Kidney tubule cell (primary cell): ENCODE data around the gene RFPL2.
"Not testable (repeated sequence)": the region's sequence is repeated elsewhere in the genome, so short reads cannot be mapped to it uniquely, and the experiment has no call there.

Experiments
- DNase-seq: peaks from one replicate; pipeline ENCODE4 v3.0.0-alpha.2; 2018; ENCODE audit warnings: low spot score

The RFPL2 gene

DNA sequence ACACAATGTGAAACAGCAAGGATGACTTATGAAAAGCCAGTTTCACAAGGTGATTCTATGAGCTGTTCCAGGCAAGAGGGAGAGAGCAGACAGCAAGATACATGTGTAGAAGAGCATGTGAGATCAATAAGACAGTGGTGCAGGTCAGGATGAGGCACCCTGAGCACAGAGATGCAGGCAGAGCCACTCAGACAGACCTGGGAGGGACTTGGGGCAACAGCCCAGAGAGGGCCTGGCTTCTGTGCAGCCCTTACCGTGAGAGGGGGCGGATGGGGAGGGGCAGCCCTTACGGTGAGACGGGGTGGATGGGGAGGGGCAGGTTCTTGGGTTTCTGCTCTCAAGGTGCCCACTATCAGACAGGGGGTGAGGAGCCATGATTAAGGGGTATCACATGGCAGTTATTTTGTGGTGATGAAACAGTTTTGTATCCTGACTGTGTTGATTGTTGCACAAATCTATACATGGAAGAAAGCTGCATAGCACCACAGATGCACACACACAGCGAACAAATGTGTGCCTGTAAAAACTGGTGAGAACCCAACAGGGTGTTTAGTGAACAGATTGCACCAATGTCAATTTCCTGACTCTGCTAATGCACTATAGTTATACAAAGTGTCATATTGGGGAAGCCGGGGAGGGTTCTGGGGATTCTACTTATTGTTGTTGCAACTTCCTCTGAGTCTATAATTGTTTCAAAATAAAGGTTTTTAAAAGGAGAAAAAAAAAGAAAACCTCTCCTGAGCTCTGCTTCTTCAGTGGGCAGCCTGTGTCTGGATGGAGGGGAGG lies 40.6 kb downstream of the RFPL2 start:
- no peak for DNase-seq

DNA sequence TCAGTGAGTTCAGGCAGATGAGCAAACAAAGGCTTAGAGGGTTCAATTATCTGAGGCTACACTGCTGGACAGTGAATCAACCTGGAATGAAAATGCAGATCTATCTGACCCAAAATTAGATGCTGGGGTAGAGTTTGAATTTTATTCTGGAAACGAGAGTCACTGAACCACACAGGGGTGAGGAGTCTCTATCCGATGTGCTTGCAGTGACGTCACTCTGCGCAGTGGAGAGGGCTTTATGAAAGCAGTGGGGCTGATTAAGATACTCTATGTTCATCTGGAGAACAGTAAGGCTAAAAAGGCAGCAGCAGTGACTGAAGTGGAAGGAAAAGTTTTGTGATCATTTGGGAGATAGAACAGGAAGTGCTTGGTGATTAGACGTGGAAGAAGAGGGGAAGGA lies 44.5 kb downstream of the RFPL2 start:
- not testable (repeated sequence) for DNase-seq

GRCh38 chr22:32158712-32159533 lies 46.0 kb downstream of the RFPL2 start, which contains the start of gene C22orf42:
C22orf42 (minus strand) TSS chr22:32159303; CDS start chr22:32159215, 88 bp downstream.
- no peak for DNase-seq

GRCh38 chr22:32157632-32158031 lies 47.2 kb downstream of the RFPL2 start:
- DNase-seq: not testable (repeated sequence)

- DNase-seq: not testable (repeated sequence)
These were observed 50.1 kb downstream of the RFPL2 start for GRCh38 chr22:32154727-32155126.

- not testable (repeated sequence) for DNase-seq
These were observed 53.2 kb downstream of the RFPL2 start for GRCh38 chr22:32151641-32152040.

DNA sequence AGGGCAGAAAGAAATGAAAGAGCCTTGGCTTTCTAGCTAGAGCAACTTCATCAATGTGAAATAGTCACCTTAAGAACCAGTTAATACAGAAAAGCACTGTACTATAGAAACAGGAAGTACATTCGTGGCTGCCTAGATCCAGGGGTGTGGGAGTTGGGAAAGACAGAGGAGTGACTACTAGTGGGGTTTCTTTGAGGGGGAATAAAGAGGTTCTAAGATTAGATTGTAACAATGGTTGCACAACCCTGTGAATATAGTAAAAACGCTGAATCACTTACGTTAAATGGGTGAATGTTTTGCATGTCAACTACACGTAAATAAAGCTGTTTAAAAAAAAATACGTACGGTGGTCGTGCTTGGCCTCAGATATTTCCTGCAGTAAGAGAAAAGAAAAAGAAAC lies 54.2 kb downstream of the RFPL2 start:
- DNase-seq: not testable (repeated sequence)

DNA sequence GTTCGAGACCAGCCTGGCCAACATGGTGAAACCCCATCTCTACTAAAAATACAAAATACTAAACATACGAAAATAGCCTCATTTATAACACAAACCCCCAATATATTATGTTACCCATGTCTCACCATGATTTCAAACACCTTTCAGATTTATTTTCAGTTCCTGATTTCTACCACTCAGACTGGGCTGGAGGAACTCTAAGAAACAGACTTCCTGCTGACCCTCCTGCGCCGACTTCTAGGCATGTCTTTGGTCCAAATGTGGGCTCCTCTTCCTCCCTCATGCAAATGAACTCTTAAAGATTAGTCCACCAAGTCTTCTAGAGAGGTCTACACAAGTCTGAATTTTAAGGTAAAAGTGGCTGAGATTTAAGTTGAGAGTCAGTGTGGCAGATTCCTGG lies 56.5 kb downstream of the RFPL2 start:
- DNase-seq: not testable (repeated sequence)

- DNase-seq: not testable (repeated sequence)
These were observed 57.7 kb downstream of the RFPL2 start for GRCh38 chr22:32147128-32147527.

DNA sequence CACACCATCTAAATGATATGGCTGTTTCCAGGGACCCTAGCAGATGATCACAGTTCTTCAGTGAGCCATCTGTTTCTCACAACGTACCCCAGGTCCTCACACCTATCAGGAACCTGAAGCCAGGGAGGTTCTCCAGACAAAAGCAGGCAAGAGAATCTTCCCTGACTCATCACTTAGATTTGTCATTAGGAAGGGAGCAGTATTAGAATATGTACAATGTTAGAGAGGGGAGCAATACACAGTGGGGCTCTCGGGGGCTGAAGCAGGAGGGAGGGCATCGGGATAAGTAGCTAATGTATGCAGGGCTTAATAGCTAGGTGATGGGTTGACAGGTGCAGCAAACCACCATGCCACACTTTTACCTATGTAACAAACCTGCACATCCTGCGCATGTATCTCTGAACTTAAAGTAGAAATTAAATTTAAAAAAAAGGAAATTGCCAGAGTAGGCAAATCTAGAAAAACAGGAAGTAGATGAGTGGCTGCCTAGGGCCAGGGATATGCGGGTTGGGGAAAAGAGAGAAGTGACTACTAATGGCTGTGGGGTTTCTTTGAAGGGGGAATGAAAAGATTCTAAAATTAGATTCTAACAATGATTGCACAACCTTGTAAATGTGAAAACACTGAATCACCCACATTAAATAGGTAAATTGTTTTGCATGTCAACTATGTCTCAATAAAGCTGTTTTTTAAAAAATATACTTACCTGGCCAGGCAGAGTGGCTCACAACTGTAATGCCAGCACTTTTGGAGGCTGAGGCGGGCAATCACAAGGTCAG lies 60.2 kb downstream of the RFPL2 start:
- DNase-seq: no peak

DNA sequence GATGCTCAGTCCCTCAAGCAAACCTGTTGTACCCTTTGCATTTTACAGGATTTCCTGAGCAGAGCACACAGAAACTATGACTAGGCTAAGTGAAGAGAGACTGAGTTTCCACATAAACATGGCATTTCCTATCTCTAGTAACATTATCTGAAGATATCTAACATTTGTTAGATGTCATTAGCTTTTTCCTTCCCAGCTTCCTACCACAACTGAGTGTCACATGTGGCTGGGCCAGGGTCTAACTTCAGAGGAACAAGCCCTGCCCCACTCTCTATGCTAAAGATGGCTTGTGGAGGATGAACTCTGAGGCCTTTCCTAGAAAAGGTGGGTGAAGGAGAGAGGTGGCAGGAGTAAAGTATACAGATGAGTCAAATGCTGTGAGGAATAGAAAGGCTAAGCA lies 62.3 kb downstream of the RFPL2 start:
- DNase-seq: no peak

GRCh38 chr22:32140688-32141087 lies 64.2 kb downstream of the RFPL2 start:
- DNase-seq: not testable (repeated sequence)
